GM12873 (cell line): ENCODE measurements around the gene CNIH2.

Source experiments
- CTCF ChIP-seq: IDR thresholded peaks from 2 replicates; pipeline ENCODE4 v1.5.1; 2012; ENCODE audit warnings: low read depth, mild to moderate bottlenecking, moderate library complexity, low read length, control low read depth; ENCODE audit not compliant: insufficient read depth; ENCODE audit errors: missing control alignments

The CNIH2 gene

GRCh38 chr11:66328302-66329144 lies 50.5 kb downstream of the CNIH2 start:
- peak; percentile 94 for TF ChIP-seq CTCF

GRCh38 chr11:66329165-66329673 lies 51.2 kb downstream of the CNIH2 start:
- TF ChIP-seq CTCF: no peak

GRCh38 chr11:66330931-66331330 lies 53.0 kb downstream of the CNIH2 start:
- no peak for TF ChIP-seq CTCF

GRCh38 chr11:66331542-66332370 lies 53.8 kb downstream of the CNIH2 start:
- no peak for TF ChIP-seq CTCF

- no peak for TF ChIP-seq CTCF
Measured at GRCh38 chr11:66332371-66333219, 54.6 kb downstream of the CNIH2 start.

- no peak for TF ChIP-seq CTCF
Measured at GRCh38 chr11:66333220-66333877, 55.4 kb downstream of the CNIH2 start.
